Trophoblast cell (in vitro differentiated cells and primary cell): ENCODE measurements around the gene ENAH.
"Not testable (repeated sequence)": the region's sequence is repeated elsewhere in the genome, so short reads cannot be mapped to it uniquely, and the experiment has no call there.

ENCODE experiments used
- DNase-seq, 2 donors: peaks; one replicate each; pipeline ENCODE4 v3.0.0-alpha.2; 2016
- H2AFZ ChIP-seq: 2 replicates; pipeline ENCODE4 v1.6.1; 2013; ENCODE audit warnings: low read length, moderate library complexity, mild to moderate bottlenecking; ENCODE audit not compliant: insufficient read depth, poor library complexity
- H2AK5ac ChIP-seq: 2 replicates; pipeline ENCODE4 v1.6.1; 2013; ENCODE audit warnings: mild to moderate bottlenecking, low read length
- H2BK120ac ChIP-seq: 2 replicates; pipeline ENCODE4 v1.6.1; 2013; ENCODE audit warnings: low read length, mild to moderate bottlenecking, moderate library complexity; ENCODE audit not compliant: insufficient read depth, poor library complexity
- H2BK12ac ChIP-seq: 2 replicates; pipeline ENCODE4 v1.6.1; 2013; ENCODE audit warnings: mild to moderate bottlenecking, low read length, moderate library complexity
- H2BK5ac ChIP-seq: 2 replicates; pipeline ENCODE4 v1.6.1; 2013; ENCODE audit warnings: low read length, low read depth, moderate library complexity, mild to moderate bottlenecking; ENCODE audit not compliant: poor library complexity
- H3K14ac ChIP-seq: 2 replicates; pipeline ENCODE4 v1.6.1; 2013; ENCODE audit warnings: mild to moderate bottlenecking, low read length
- H3K18ac ChIP-seq: 2 replicates; pipeline ENCODE4 v1.6.1; 2013; ENCODE audit warnings: mild to moderate bottlenecking, low read length
- H3K23ac ChIP-seq: 2 replicates; pipeline ENCODE4 v1.6.1; 2013; ENCODE audit warnings: low read length
- H3K27ac ChIP-seq: 2 replicates; pipeline ENCODE4 v1.5.1; 2013; ENCODE audit warnings: low read depth, mild to moderate bottlenecking, inconsistent platforms, low read length, moderate library complexity
- H3K27me3 ChIP-seq: 2 replicates; pipeline ENCODE4 v1.6.1; 2013; ENCODE audit warnings: inconsistent platforms, mild to moderate bottlenecking, low read length, moderate library complexity; ENCODE audit not compliant: insufficient read depth
- H3K36me3 ChIP-seq, 2 experiments: 1 replicate in 1 of 2; 2 replicates in 1 of 2; pipeline ENCODE4 v1.6.1; 2013; ENCODE audit warnings: low read length in 2 of 2, mild to moderate bottlenecking in 2 of 2, moderate library complexity in 1 of 2; ENCODE audit not compliant: insufficient read depth in 2 of 2, control insufficient read depth in 1 of 2
- H3K4ac ChIP-seq: 2 replicates; pipeline ENCODE4 v1.6.1; 2013; ENCODE audit warnings: low read depth, mild to moderate bottlenecking, low read length, moderate library complexity
- H3K4me1 ChIP-seq, 2 experiments: 1 replicate in 1 of 2; 2 replicates in 1 of 2; pipeline ENCODE4 v1.6.1; 2013; ENCODE audit warnings: low read length in 2 of 2, mild to moderate bottlenecking in 2 of 2, moderate library complexity in 1 of 2; ENCODE audit not compliant: insufficient read depth in 2 of 2, control insufficient read depth in 1 of 2
- H3K4me2 ChIP-seq: 2 replicates; pipeline ENCODE4 v1.6.1; 2013; ENCODE audit warnings: inconsistent platforms, mild to moderate bottlenecking, low read length, moderate library complexity
- H3K4me3 ChIP-seq: 2 replicates; pipeline ENCODE4 v1.5.1; 2013; ENCODE audit warnings: mild to moderate bottlenecking, low read depth, low read length, inconsistent platforms
- H3K79me1 ChIP-seq: one replicate; pipeline ENCODE4 v1.6.1; 2013; ENCODE audit warnings: low read length
- H3K79me2 ChIP-seq: 2 replicates; pipeline ENCODE4 v1.6.1; 2013; ENCODE audit warnings: low read length, mild to moderate bottlenecking; ENCODE audit not compliant: control insufficient read depth, insufficient read depth, poor library complexity
- H3K9ac ChIP-seq: 2 replicates; pipeline ENCODE4 v1.6.1; 2013; ENCODE audit warnings: mild to moderate bottlenecking, low read length
- H3K9me3 ChIP-seq: 2 replicates; pipeline ENCODE4 v1.6.1; 2013; ENCODE audit warnings: low read depth, mild to moderate bottlenecking, control low read depth, inconsistent platforms, low read length; ENCODE audit not compliant: insufficient read depth
- H4K12ac ChIP-seq: 2 replicates; pipeline ENCODE4 v1.6.1; 2013; ENCODE audit warnings: low read depth, mild to moderate bottlenecking, low read length, moderate library complexity
- H4K8ac ChIP-seq: 2 replicates; pipeline ENCODE4 v1.6.1; 2013; ENCODE audit warnings: low read depth, mild to moderate bottlenecking, low read length, moderate library complexity
- H4K91ac ChIP-seq: one replicate; pipeline ENCODE4 v1.6.1; 2013; ENCODE audit warnings: low read depth, mild to moderate bottlenecking, low read length, moderate library complexity
- WGBS: extraction: QIAGEN DNeasy Blood & Tissue Kit; methylation state at CpG from one replicate; pipeline ENCODE4 v1.1.7; 2013; ENCODE audit warnings: missing lambda C conversion rate; ENCODE audit not compliant: insufficient read length, insufficient coverage; ENCODE audit errors: extremely low coverage; 5-methylcytosine and 5-hydroxymethylcytosine counted together

The ENAH gene

DNA sequence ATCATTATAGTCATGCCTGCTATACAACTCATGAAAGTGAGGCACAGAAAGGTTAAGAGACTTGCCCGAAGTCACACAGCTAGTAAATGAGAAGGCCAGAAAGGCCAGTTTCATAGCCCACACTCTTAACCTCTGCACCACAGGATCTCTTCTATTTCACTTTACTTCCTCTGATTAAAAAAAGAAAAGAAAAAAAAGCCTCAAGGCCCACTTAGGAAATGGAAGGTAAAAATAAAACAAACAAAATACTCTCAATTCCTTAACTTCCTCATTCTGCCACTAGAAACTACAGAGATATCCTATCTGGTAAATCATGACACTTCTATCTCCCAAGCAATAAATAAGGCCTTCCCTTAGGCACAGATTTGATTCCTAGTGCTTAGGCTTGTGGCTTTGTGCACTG, 7.6 kb upstream of the ENAH start:
- Histone ChIP-seq H3K4me3 (no peak overlapping the region), H3K36me3 (no peaks in the 10 kb centered on the region), H3K4me2 (no peak overlapping the region), H2AFZ (no peak overlapping the region), H3K27ac (no peak overlapping the region), H3K79me2 (no peaks in the 10 kb centered on the region), H2BK12ac (no peak overlapping the region), H4K8ac (no peak overlapping the region), H3K14ac (no peak overlapping the region), H3K9ac (no peak overlapping the region), H3K4me1 (peaks cover 3% of the 10 kb centered on the region in 2 experiments), H2BK5ac (no peak overlapping the region), H3K23ac (no peak overlapping the region), H3K9me3 (no peaks in the 10 kb centered on the region), H4K91ac (no peak overlapping the region), H4K12ac (no peak overlapping the region), H3K18ac (no peak overlapping the region), H3K79me1 (peaks cover 6% of the 10 kb centered on the region), H2BK120ac (no peak overlapping the region), H3K4ac (no peak overlapping the region), H3K27me3 (no peaks in the 10 kb centered on the region), H2AK5ac (no peak overlapping the region)
- WGBS: no CpG with 5 or more reads among the region's 1 CpG
- no peak for DNase-seq

DNA sequence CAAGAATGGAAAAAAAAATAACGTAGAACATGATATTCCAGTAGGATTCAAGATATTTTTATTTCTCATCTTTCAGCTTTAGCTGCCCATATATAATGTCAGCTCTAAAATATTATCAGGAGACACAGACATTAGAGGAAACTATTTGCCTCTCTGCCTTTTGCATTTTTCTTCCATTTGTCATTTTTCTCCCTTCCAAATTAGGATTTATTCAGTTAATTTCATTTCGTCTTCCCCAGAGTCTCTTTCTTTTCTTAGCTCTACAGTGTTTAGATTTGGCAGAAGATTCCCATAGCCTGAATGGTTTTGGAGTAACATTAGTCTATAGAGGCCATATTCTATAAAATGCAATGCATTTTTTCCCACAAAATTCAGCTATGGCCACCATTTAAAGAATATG, 5.1 kb upstream of the ENAH start:
- Histone ChIP-seq H3K18ac (no peak overlapping the region), H3K79me2 (peaks cover 6% of the 10 kb centered on the region), H3K14ac (no peak overlapping the region), H3K23ac (no peak overlapping the region), H4K91ac (no peak overlapping the region), H2BK12ac (no peak overlapping the region), H3K9ac (no peak overlapping the region), H3K36me3 (no peaks in the 10 kb centered on the region), H3K9me3 (no peaks in the 10 kb centered on the region), H2AFZ (no peak overlapping the region), H3K79me1 (peaks cover 14% of the 10 kb centered on the region), H2BK5ac (no peak overlapping the region), H3K4me3 (no peak overlapping the region), H3K4me2 (no peak overlapping the region), H3K4me1 (peaks cover 5 to 6% of the 10 kb centered on the region in 2 experiments), H2BK120ac (no peak overlapping the region), H4K12ac (no peak overlapping the region), H4K8ac (no peak overlapping the region), H3K4ac (no peak overlapping the region), H2AK5ac (no peak overlapping the region), H3K27ac (no peak overlapping the region), H3K27me3 (no peaks in the 10 kb centered on the region)
- peak in 1 of 2 donors; percentile 49 for DNase-seq
- no CpG with 5 or more reads among the region's 2 CpGs for WGBS

DNA sequence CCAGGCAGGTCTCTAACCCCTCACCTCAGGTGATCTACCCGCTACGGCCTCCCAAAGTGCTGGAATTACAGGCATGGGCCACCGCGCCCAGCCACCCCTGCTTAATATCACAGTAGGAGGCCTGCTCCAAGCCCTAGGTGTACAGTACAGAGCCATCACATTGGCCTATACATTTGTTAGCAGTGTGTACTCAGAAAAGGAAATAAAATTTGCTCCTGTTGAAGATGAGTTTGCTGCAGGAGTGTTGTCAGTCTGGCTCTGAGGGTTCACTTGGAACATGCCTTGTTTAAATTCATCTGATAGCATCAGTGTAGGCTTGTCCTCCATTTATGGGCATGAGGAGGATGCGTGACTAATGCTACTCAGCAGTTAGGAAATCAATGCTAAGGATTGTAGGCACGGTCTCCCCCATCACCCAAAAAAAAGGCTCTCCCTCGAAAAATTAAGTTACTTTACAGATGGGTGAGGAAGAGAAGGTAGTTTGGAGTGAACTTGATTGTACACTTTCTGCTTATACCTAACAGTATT, 4.6 kb upstream of the ENAH start:
- Histone ChIP-seq H2AK5ac (no peak overlapping the region), H3K4me3 (no peak overlapping the region), H3K27me3 (no peaks in the 10 kb centered on the region), H2BK120ac (peak overlapping the region; percentile 46), H2AFZ (no peak overlapping the region), H3K27ac (peak overlapping the region; percentile 80), H4K91ac (peak overlapping the region; percentile 50), H4K8ac (no peak overlapping the region), H3K79me1 (peaks cover 17% of the 10 kb centered on the region), H3K18ac (no peak overlapping the region), H4K12ac (no peak overlapping the region), H3K4me2 (no peak overlapping the region), H3K9ac (no peak overlapping the region), H3K14ac (no peak overlapping the region), H2BK5ac (peak overlapping the region; percentile 61), H3K4ac (no peak overlapping the region), H3K79me2 (peaks cover 9% of the 10 kb centered on the region), H3K4me1 (peaks cover 5 to 6% of the 10 kb centered on the region in 2 experiments), H3K9me3 (no peaks in the 10 kb centered on the region), H3K36me3 (no peaks in the 10 kb centered on the region), H3K23ac (no peak overlapping the region), H2BK12ac (peak overlapping the region; percentile 94)
- no CpG with 5 or more reads among the region's 7 CpGs for WGBS
- DNase-seq: peak; percentile 9 to 55

DNA sequence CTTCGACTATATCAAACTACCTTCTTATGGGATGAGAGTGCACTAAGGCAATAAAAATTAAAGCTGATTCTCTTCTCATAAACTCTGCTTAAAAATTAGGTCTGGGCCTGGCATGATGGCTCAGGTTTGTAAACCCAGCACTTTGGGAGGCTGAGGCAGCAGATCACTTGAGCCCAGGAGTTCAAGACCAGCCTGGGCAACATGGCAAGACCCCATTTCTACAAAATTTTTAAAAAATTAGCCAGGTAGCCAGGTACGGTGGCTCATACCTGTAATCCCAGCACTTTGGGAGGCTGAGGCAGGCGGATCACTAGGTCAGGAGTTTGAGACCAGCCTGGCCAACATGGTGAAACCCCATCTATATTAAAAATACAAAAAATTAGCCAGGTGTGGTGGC, 3.3 kb upstream of the ENAH start:
- not testable (repeated sequence) for H4K12ac ChIP-seq, H3K4me2 ChIP-seq, H2AFZ ChIP-seq, H3K23ac ChIP-seq, H3K18ac ChIP-seq, H3K27ac ChIP-seq, H3K4me3 ChIP-seq, H3K36me3 ChIP-seq, H3K9me3 ChIP-seq, DNase-seq, H4K8ac ChIP-seq, H3K14ac ChIP-seq, H3K4ac ChIP-seq, H2AK5ac ChIP-seq, H3K27me3 ChIP-seq, H3K4me1 ChIP-seq, H3K9ac ChIP-seq
- Histone ChIP-seq H3K79me2 (peaks cover 17% of the 10 kb centered on the region), H2BK120ac (peak overlapping the region; percentile 60), H4K91ac (peak overlapping the region; percentile 24), H3K79me1 (peaks cover 25% of the 10 kb centered on the region), H2BK5ac (peak overlapping the region; percentile 49), H2BK12ac (peak overlapping the region; percentile 71)
- WGBS: no CpG with 5 or more reads among the region's 3 CpGs
